OCI-LY7 (cell line): ENCODE data around the gene C3. TPM values are rescaled to one million over a fixed set of nuclear protein-coding genes. Genes with fewer than 3 reads are reported as not detected.
A peak's percentile ranks its signal among the peaks of the same experiment; 100 is the strongest.
"Not testable (repeated sequence)": the region's sequence is repeated elsewhere in the genome, so short reads cannot be mapped to it uniquely, and the experiment has no call there.

Experiments used
- BruUV-seq: library from RNA; stranded (reverse); fragments of 400-500 nt; replicated peaks from 2 replicates; lab custom pipeline; 2021; lab: Mats Ljungman, UMichigan
- CTCF ChIA-PET: fragments of 300-600 bp; sonication (Branson Sonifier 250); formaldehyde crosslinking; loops from one replicate; lab custom pipeline; 2022; ENCODE audit warnings: antibody characterized with exemption; ENCODE audit not compliant: unreplicated experiment; lab: Charles Lee
- POLR2A ChIA-PET: fragments of 300-600 bp; sonication (Branson Sonifier 250); formaldehyde crosslinking; loops from one replicate; lab custom pipeline; 2022; ENCODE audit warnings: antibody characterized with exemption; lab: Charles Lee
- DNase-seq: peaks from one replicate; pipeline ENCODE4 v3.0.0-alpha.2; 2015; ENCODE audit warnings: low spot score
- H2AFZ ChIP-seq: fragments of 200-600 bp; sonication (generic), shearing (Covaris generic); 2 replicates; pipeline ENCODE4 v1.6.1; 2014; ENCODE audit warnings: mild to moderate bottlenecking, antibody characterized with exemption, low read length, moderate library complexity
- H3K27ac ChIP-seq: fragments of 200-600 bp; sonication (generic); 2 replicates; pipeline ENCODE4 v1.5.1; 2014; ENCODE audit warnings: mixed run types, low read depth, mild to moderate bottlenecking, moderate library complexity, low read length, inconsistent platforms; ENCODE audit not compliant: poor library complexity, severe bottlenecking
- H3K36me3 ChIP-seq: fragments of 200-600 bp; sonication (generic); 2 replicates; pipeline ENCODE4 v1.6.1; 2014; ENCODE audit warnings: mild to moderate bottlenecking, antibody characterized with exemption, low read length, moderate library complexity, mixed read lengths; ENCODE audit not compliant: insufficient read depth
- H3K4me1 ChIP-seq: fragments of 200-600 bp; sonication (generic); 2 replicates; pipeline ENCODE4 v1.5.1; 2014; ENCODE audit warnings: mild to moderate bottlenecking, low read length; ENCODE audit not compliant: insufficient read depth, poor library complexity, severe bottlenecking
- H3K4me2 ChIP-seq: fragments of 200-600 bp; sonication (generic); 2 replicates; pipeline ENCODE4 v1.6.1; 2014; ENCODE audit warnings: mild to moderate bottlenecking, low read length
- H3K4me3 ChIP-seq: fragments of 200-600 bp; sonication (generic); 2 replicates; pipeline ENCODE4 v1.5.1; 2014; ENCODE audit warnings: mild to moderate bottlenecking, low read depth, low read length; ENCODE audit not compliant: poor library complexity, severe bottlenecking
- H3K79me2 ChIP-seq: fragments of 200-600 bp; sonication (generic); 2 replicates; pipeline ENCODE4 v1.6.1; 2016; ENCODE audit warnings: low read depth, mild to moderate bottlenecking, low read length, moderate library complexity, mixed read lengths; ENCODE audit not compliant: insufficient read depth
- H3K9me2 ChIP-seq: fragments of 200-600 bp; sonication (generic); 2 replicates; pipeline ENCODE4 v1.6.1; 2016; ENCODE audit warnings: mild to moderate bottlenecking, low read length, mixed read lengths; ENCODE audit not compliant: insufficient read depth
- H3K9me3 ChIP-seq: fragments of 200-600 bp; sonication (generic); 2 replicates; pipeline ENCODE4 v1.6.1; 2014; ENCODE audit warnings: mild to moderate bottlenecking, mixed run types, low read length, mixed read lengths
- H4K20me1 ChIP-seq: fragments of 200-600 bp; sonication (generic); 2 replicates; pipeline ENCODE4 v1.6.1; 2014; ENCODE audit warnings: mild to moderate bottlenecking, antibody characterized with exemption, low read length, moderate library complexity, mixed read lengths; ENCODE audit not compliant: insufficient read depth
- EZH2phosphoT487 ChIP-seq: fragments of 200-600 bp; sonication (generic); IDR thresholded peaks from 2 replicates; pipeline ENCODE4 v1.6.1; 2018; ENCODE audit warnings: low read depth, borderline replicate concordance, mild to moderate bottlenecking, mixed run types, antibody characterized with exemption, low read length, moderate library complexity, mixed read lengths
- intact Hi-C: fragments of 100-400 bp; cut with micrococcal nuclease; formaldehyde crosslinking; loops from one replicate; pipeline ENCODE4 v1.10.0; 2022; ENCODE audit not compliant: unreplicated experiment
- total RNA-seq, 2 experiments: library from RNA; depleted of rRNA in 1 of 2; stranded (reverse); fragments of >200 nt in 1 of 2; shearing (Covaris generic) in 1 of 2; gene quantifications; 2 replicates each; pipeline ENCODE4 v1.2.3, GENCODE V29; 2014 to 2022
- TF ChIP-seq, protein P1 (sequence below): fragments of 200-600 bp; sonication (generic); conservative IDR thresholded peaks from 2 replicates; pipeline ENCODE4 v1.5.1; 2014; ENCODE audit warnings: mild to moderate bottlenecking, antibody characterized with exemption, low read length, moderate library complexity, mixed read lengths

Gene C3
- total RNA-seq, 2 experiments from 2014 or later, result 0.13 TPM; not detected in 1

DNA sequence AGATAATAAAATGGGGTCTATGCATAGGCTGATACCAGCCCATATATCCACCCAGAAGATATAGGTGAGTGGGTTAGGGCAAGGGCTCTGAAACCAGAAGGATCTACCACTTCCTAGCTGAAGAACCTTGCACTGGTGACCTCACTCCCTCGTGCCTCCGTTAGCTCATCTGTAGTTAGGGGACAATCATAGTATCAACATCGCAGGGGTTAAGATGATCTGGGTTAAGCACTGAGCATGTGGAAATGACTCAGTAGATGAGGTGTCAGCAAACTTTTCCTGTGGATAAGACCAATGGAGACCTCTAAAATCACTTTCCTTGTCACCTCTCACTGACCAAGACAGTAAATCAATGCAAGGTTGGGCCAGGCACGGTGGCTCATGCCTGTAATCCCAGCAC is 81.0 kb downstream of the C3 start:
- peaks cover 31% of the 10 kb centered on the region for H3K4me1 ChIP-seq
- DNase-seq, result no peak
- ChIA-PET POLR2A (interaction anchor here (0.5 kb wide), 1 partner anchor 251 kb away, joined by 4 read pairs; no protein-coding TSS in a partner anchor), CTCF (no interaction called here)
- H3K79me2 ChIP-seq, result no peaks in the 10 kb centered on the region
- intact Hi-C loops, result no loop called here
- H3K4me3 ChIP-seq, result no peak overlapping the region
- TF ChIP-seq EZH2phosphoT487, result no peak
- TF ChIP-seq, protein P1, sequence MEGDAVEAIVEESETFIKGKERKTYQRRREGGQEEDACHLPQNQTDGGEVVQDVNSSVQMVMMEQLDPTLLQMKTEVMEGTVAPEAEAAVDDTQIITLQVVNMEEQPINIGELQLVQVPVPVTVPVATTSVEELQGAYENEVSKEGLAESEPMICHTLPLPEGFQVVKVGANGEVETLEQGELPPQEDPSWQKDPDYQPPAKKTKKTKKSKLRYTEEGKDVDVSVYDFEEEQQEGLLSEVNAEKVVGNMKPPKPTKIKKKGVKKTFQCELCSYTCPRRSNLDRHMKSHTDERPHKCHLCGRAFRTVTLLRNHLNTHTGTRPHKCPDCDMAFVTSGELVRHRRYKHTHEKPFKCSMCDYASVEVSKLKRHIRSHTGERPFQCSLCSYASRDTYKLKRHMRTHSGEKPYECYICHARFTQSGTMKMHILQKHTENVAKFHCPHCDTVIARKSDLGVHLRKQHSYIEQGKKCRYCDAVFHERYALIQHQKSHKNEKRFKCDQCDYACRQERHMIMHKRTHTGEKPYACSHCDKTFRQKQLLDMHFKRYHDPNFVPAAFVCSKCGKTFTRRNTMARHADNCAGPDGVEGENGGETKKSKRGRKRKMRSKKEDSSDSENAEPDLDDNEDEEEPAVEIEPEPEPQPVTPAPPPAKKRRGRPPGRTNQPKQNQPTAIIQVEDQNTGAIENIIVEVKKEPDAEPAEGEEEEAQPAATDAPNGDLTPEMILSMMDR, result no peak
- H3K9me2 ChIP-seq, result no peaks in the 10 kb centered on the region
- no peaks in the 10 kb centered on the region for H3K36me3 ChIP-seq
- H3K4me2 ChIP-seq, result peak overlapping the region; percentile 12; the same call in 1 of the 2 replicates
- H4K20me1 ChIP-seq, result no peaks in the 10 kb centered on the region
- H3K9me3 ChIP-seq, result 0 out of 2 replicates have a peak, but pooled peaks cover 3% of the 10 kb centered on the region
- no peak overlapping the region for H3K27ac ChIP-seq
- no TSS peak for BruUV-seq
- H2AFZ ChIP-seq, result no peak overlapping the region; the same call in 1 of the 2 replicates

GRCh38 chr19:6633456-6633813 is 87.0 kb downstream of the C3 start:
- H3K79me2 ChIP-seq, H3K9me2 ChIP-seq, H3K27ac ChIP-seq, CTCF ChIA-PET, BruUV-seq, H3K4me2 ChIP-seq, H3K36me3 ChIP-seq, H2AFZ ChIP-seq, H3K9me3 ChIP-seq, DNase-seq, H4K20me1 ChIP-seq, H3K4me3 ChIP-seq: not testable (repeated sequence)
- POLR2A ChIA-PET, result interaction anchor here (0.6 kb wide), 1 partner anchor 159 kb away, joined by 6 read pairs; no protein-coding TSS in a partner anchor
- TF ChIP-seq, protein P1, result peak; percentile 59; the same call in 1 of the 2 replicates
- intact Hi-C loops, result loop anchor here (1.0 to 2.0 kb wide), 3 partner anchors 43 to 117 kb away; partner anchors contain the start of genes CD70 and GPR108
- peaks cover 33% of the 10 kb centered on the region for H3K4me1 ChIP-seq

DNA sequence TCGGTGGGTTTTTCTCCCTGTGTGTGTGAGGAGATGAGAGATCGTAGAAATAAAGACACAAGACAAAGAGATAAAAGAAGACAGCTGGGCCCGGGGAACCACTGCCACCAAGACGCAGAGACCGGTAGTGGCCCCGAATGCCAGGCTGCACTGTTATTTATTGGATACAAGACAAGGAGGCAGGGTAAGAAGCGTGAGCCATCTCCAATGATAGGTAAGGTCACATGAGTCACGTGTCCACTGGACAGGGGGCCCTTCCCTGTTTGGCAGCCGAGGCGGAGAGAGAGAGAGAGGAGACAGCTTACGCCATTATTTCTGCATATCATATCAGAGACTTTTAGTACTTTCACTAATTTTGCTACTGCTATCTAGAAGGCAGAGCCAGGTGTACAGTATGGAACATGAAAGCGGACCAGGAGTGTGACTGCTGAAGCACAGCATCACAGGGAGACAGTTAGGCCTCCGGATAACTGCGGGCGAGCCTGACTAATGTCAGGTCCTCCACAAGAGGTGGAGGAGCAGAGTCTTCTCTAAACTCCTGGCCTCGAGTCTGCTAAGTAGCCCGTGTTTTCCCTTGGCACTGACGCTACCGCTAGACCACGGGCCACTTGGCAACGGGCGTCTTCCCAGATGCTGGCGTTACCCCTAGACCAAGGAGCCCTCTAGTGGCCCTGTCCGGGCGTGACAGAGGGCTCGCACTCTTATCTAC is 87.5 kb downstream of the C3 start:
- H3K27ac ChIP-seq, H3K9me2 ChIP-seq, CTCF ChIA-PET, BruUV-seq, H4K20me1 ChIP-seq, H3K79me2 ChIP-seq, H2AFZ ChIP-seq, H3K4me3 ChIP-seq, H3K36me3 ChIP-seq: not testable (repeated sequence)
- H3K9me3 ChIP-seq, result peaks cover 10% of the 10 kb centered on the region; the same call in 1 of the 2 replicates
- peaks cover 33% of the 10 kb centered on the region for H3K4me1 ChIP-seq
- peak; percentile 83 for DNase-seq
- TF ChIP-seq, protein P1, result peak; percentile 82
- POLR2A ChIA-PET, result interaction anchor here (0.6 kb wide), 1 partner anchor 159 kb away, joined by 6 read pairs; no protein-coding TSS in a partner anchor
- peak overlapping the region; percentile 8; the same call in 1 of the 2 replicates for H3K4me2 ChIP-seq
- intact Hi-C loops, result loop anchor here (1.0 to 2.0 kb wide), 4 partner anchors 42 to 230 kb away; partner anchors contain the start of genes CD70 and GPR108
